HG03432 (cell line): ENCODE data around the gene KRTAP10-6.
"Not testable (repeated sequence)": the region's sequence is repeated elsewhere in the genome, so short reads cannot be mapped to it uniquely, and the experiment has no call there.

Experiments
- ATAC-seq: cut with Tn5 transposase; IDR thresholded peaks from one replicate; pipeline ENCODE4 v1.9.1; 2021; ENCODE audit warnings: mild to moderate bottlenecking, moderate library complexity; ENCODE audit not compliant: unreplicated experiment

The KRTAP10-6 gene

DNA sequence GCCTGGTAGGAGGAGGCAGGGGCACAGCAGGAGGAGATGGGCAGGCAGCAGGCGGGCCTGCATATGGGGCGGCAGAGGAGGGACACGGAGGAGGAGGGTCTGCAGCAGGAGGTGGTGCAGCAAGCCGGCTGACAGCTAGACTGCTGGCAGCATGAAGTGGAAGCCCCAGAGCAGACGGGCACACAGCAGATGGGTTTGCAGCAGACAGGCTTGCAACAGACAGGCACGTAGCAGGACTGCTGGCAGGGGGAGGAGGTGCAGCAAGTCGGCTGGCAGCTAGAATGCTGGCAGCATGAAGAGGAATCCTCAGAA is 12.5 kb downstream of the KRTAP10-6 start:
- no peak for ATAC-seq

DNA sequence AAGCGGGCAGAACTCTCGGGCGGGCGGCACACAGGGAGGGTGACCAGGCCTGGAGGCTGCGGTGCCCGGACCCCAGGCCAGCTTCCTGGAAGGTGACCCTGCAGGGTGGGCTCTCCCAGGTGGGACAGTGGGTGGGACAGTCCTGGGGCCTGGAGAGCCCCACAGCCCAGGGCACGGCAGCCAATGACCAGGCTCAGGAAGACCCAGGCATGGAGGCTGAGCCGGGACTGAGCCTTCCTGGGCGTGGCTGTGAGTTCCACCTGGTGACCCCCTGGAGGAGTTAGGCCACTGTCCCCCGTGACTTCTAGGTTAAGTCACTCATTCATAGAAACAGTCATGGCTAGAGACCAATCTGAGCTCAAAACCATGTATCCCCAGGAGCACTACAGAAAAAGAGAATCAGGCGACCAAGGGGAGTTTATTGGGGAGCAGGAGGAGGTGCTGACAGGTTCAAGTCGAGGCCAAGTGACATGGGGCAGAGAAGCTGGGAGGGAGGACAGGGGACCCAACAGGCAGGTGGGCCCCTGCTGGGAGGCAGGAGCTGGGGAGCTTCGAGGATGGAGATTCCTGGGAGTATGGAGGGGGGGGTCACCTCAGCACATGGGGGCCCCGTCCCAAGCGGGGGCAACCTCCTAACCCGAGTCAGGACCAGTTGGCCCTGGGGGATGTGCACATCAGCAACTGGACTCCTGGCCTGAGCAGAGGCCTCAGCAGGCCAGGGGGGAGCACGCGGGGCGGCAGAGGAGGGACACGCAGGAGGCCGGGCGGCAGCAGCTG is 13.1 kb downstream of the KRTAP10-6 start:
- no peak for ATAC-seq

DNA sequence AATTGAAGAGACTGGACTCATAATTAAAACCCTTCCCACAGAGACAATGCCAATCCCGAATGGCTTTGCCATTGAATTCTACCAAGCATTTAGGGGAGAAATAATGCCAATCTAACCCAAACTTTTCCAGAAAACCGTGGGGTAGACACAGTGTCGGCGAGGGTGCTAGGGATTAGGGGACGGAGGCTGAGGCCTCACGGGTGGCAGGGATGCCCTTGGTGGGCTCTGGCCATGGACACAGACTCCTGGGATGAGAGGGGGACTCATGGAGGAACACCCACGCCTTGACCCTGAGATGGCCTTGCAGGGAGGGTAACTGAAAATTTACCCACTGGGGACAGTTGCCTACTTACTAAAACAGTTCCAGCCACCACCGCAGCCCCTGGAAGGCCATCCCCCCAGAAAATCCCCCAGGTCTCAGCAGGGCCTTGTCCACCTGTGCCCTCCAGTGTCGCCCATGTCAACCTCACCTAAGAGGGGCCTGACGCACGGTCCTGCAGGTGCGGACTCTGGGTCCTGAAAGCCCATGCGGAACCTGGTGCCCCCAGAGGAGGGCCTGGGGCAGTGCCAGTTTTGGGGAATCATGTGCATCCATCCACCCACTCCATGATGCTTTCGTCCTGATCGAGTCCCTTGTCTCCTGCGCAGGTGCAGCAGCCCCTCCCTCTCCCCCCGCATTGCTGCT is 13.8 kb downstream of the KRTAP10-6 start:
- no peak for ATAC-seq

DNA sequence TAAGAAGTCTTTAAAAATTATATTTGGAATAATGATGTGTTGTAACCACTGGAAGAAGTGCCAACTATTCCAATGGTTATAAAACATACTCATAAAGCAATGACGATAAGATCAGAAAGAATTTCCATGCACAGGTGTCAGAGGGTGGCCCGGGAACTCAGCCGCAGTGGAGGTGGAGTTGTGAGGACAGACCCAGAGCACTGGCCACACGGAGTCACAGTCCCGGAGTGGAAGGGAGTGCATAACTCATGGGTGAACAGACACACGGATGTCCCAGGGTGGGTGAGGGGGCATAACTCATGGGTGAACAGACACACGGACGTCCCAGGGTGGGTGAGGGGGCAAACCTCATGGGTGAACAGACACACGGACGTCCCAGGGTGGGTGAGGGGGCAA is 16.3 kb downstream of the KRTAP10-6 start:
- ATAC-seq: no peak

DNA sequence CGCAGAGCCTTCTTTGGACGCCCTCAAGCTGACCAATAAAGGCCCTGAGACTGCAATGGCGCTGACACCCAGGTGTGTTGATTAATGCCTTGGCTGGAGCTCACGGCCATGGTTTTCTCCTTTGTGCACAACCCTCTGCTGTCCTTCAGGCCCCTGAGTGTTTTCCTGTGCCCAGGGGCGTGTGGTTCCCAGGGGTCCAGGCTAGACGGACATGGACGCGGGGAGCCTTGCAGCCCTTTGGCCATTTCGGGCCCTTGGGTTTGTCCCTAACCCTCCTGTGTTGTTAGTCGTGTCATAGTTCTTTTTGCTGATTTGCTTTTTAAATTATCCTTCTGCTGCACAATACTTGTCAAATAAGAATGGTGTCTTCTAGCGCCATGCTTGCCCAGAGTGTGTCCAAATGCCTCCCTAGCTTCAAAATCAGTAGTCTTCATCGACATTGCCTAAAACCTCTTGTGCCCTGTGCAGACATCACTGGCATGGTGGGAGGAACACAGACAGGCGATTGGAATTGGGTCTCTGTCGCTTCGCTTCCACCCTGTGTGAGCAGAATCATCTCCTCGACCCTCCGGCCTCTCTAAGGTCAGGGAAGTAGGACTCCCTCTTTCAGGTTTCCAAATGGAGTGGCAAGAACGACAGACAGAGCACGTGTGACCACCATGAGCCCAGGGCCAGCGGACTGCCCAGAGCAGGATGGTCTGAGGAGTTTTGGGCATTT is 16.8 kb downstream of the KRTAP10-6 start:
- no peak for ATAC-seq

DNA sequence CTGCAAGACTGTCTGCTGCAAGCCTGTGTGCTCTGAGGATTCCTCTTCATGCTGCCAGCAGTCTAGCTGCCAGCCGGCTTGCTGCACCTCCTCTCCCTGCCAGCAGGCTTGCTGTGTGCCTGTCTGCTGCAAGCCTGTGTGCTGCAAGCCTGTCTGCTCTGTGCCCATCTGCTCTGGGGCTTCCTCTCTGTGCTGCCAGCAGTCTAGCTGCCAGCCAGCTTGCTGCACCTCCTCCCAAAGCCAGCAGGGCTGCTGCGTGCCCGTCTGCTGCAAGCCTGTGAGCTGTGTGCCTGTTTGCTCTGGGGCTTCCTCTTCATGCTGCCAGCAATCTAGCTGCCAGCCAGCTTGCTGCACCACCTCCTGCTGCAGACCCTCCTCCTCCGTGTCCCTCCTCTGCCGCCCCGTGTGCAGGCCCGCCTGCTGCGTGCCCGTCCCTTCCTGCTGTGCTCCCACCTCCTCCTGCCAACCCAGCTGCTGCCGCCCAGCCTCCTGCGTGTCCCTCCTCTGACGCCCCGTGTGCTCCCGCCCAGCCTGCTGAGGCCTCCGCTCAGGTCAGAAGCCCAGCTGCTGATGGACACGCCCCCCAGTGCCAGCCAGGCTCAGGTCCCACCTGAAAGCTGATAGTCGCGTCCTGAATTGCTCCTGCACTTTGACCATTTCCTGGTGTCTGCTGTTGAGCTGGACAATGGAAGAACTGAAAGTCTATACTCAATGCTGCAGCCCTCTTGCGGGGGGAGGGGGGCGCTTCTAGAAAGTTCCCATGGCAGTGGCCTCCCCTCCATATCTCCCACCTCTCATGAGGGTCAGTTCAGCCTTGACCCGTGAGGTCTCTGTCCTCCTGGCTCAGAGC is 17.6 kb downstream of the KRTAP10-6 start:
- no peak for ATAC-seq

DNA sequence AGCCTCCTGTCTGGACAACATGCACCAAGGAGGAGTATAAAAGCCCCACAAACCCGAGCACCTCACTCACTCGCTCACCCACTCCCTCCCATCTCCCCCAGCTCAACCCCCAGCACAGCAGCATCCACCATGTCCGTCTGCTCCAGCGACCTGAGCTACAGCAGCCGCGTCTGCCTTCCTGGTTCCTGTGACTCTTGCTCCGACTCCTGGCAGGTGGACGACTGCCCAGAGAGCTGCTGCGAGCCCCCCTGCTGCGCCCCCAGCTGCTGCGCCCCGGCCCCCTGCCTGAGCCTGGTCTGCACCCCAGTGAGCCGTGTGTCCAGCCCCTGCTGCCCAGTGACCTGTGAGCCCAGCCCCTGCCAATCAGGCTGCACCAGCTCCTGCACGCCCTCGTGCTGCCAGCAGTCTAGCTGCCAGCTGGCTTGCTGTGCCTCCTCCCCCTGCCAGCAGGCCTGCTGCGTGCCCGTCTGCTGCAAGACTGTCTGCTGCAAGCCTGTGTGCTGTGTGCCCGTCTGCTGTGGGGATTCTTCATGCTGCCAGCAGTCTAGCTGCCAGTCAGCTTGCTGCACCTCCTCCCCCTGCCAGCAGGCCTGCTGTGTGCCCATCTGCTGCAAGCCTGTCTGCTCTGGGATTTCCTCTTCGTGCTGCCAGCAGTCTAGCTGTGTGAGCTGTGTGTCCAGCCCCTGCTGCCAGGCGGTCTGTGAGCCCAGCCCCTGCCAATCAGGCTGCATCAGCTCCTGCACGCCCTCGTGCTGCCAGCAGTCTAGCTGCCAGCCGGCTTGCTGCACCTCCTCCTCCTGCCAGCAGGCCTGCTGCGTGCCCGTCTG is 18.5 kb downstream of the KRTAP10-6 start, which contains the start of gene KRTAP10-4:
KRTAP10-4 (plus strand) TSS at position 100 of the 827 bp plus-strand sequence; CDS start at position 130, 30 bp downstream.
- ATAC-seq: not testable (repeated sequence)

DNA sequence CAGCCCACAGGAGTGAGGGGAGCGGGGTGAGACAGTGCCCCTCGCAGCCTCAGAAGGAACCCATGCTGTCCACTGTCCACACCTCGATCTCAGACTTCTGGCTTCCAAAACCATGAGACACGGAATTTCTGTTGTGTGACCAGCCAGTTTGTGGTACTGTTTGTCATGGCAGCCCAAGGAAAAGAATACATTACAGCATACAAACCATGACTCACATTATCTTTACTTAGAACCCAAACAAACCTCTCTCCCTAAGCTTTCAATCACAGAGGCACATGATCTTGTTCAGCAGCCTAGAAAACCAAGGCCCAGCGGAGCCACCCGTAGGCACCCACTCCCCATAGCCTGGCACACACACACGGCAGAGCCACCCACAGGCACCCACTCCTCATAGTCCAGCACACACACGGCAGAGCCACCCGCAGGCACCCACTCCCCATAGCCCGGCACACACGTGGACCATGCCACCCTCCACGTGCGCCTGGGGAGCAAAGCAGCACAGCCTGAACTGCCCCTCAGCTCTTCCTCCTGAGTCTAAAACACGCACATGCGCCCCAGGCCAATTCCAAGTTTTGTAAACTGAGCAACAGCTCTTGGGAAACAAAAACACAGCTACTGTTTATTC is 19.2 kb downstream of the KRTAP10-6 start:
- ATAC-seq: no peak

DNA sequence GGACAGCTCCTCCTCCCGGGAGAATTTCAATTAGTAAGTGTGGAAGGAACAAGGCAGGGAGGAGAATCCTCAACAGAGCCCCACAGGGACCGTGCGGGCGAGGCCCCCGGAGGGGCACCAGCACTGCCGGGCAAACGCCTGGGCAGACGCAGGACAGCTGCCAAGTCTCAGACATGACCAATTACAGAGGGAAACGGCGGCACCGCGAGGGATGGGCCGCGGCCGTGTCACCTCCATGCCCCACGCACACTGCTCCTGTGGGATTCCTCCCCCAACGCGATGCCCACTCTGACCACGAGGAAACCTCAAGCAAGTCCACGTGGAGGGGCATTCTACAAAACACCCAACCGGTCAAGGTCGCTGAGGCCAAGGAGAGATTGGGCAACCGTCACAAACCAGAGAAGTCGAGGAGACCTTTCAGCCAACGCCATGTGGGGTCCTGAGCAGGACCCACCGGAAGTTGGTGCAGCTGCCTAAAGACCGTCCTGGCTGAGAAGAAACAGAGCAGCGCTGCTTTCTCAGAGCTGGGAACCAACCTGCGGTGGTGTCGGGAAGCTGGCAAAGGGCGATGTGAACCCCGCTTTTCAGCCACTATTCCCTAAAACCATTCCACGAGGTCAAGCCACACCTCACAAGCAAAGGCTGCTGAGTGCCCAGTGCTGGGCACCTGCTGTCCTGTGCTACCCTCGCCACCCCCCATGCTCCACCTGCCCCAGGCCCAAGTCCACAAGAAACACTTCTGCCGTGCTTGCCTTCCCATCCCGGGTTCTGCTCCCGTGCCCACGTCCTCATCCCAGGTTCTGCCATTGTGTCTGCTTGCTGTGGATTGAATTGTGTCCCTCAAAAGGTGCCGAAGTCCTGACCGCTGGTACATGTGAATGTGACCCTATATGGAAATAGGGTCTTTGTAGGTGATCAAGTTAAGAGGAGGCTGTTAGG is 20.2 kb downstream of the KRTAP10-6 start:
- no peak for ATAC-seq

DNA sequence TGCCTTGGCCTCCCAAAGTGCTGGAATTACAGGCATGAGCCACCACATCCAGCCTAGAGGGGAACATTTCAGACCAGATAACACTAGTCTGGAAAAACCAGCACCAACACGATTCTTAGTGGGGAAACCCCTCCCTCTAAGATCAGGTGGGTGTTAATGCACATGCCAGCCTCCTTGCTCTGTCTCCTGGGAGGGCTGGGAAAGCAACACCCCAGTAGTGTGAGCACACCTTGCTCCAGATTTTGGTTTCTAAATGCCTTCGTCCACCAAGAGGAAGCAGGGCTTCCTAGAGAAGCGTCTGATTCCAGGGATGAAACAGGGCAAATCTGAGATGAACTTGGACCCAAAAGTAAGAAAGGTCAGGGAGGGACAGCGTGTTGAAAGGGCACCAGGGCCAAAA is 21.0 kb downstream of the KRTAP10-6 start:
- ATAC-seq: no peak

DNA sequence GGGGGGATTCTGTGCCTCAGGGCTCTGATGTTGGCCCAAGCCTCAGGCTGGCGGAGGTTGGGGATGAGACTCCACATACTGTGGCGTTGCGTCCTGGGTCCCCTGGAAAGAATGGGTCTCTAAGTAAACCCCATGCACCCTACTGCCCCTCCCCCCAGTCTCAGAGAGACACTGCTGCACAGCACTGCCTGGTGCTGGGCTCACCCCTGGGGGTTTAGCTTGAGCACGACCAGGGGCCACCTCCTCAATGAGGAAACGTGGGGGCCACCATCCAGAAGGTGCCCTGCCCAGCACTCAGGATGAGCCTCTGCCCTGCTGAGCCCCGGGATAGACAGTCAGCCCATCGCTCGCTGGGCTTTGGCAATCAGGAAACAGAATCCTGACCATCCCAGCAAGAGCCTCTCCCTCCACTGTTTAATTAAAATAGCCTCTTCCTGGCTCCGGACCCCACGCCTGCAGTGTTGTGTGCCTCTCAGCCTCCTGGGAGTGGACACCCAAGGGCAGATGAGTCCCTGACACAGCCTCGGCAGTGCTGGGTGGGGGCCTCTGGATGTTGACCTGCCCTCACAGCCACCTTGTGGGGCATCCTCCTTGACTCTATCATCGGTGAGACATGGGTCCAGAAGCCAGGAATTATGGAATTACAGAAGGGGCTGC is 22.3 kb downstream of the KRTAP10-6 start:
- no peak for ATAC-seq

DNA sequence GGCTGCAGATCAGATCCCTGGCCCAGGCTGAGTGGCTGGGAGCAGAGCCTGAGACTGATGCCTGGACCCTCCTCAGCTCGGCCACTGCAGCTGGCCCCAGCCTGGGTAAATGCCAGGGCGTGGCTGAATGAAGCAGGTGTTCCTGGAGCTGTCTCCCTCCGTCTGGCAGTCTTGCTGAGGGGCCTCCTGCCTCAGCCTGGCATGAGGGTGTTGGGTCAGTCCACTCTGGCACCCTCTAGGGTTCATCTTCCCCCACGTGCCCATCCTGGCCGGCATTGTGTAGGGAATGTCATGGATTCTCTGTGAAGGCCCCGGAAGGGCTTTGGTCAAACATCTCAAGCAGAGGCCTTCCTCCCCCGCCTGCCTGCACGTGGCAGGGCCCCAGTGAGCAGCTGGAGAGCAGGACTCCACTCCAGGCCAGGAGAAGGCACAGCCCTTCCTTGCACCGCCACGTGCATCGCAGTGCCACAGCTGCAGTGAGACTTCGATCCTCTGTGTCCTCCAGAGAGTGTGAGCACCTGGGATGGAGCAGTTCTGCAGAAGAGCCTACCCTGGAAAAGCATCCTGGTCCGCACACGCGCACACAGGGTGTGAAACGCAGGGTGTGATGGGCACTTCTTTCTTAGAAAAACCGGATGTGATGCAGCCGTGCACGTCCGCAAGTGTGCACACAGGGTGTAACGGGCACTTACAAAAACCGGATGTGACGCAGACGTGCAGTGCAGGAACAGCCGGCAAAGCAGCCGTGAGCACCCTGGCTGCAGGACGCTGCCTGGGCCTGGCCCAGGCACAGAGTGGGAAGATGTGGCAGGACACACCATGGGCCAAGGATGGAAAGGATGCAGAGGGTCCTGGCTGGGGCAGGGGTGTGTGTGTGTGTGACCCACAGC is 23.4 kb downstream of the KRTAP10-6 start:
- ATAC-seq: no peak

DNA sequence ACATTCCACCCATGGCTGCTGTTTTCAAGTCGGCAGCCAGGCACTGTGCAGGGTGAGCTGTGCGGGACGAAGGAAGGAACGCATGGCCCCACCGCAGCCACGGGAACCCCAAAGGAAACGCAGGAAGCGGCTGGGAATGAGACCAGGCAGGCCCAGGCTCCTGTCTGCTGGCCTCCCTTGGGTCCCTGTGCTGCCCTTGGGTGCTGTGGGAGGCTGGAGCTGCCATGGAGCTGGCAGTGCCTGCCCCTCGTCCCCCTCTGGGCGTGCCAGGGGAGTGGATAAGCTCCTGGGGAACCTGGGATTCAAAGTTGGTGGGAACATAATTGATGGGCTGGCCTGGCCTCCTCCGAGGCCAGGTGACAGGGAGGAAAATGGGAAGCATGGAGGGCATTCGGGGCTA is 24.0 kb downstream of the KRTAP10-6 start:
- ATAC-seq: no peak

DNA sequence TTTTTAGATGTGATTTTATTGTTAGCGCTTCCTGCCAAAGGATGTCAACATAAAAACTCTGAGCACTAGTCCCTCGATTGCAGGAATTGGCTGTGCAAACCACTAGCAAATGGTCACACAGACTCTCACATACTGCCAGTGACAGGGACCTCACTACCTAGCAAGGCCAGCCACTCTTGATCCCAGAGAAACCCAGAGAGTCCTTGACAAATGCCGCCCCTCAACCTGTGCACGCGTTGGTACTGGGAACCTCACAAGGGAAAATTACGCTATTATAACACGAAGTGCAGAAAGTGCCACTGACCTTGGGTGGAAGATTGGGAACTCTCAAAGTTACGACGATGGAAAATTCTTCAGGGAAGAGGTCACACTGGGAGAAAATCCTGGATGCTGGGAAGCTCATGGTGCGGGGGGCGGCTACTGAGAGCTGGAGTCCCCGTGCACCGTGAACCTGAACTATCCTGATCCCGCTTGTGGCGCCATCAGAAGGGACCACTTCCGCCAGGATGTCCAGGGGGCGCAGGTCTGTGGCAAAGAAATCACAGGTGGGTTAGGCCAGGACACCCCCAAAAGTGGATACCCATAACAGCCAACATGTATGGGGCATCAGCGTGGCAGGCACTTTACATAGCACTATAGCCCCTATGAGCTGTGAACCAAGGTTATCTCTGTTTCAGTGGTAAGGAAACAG is 24.7 kb downstream of the KRTAP10-6 start:
- ATAC-seq: no peak

DNA sequence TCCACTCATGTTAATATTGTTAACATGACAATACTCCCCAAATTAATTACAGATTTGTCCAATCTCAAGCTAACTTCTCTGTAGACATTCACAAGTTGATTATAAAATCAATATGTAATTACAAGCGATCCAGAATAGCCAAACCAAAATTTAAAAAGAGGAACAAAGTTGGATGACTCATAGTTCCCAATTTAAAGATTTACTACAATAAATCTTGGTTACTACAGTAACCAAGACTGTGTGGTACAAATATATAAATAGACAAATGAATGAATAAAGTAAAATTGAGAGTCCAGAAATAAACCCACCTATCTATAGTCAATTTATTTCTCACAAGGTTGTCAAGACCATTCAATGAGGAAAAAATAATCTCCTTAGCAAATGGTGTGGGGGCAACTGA is 25.9 kb downstream of the KRTAP10-6 start:
- no peak for ATAC-seq

DNA sequence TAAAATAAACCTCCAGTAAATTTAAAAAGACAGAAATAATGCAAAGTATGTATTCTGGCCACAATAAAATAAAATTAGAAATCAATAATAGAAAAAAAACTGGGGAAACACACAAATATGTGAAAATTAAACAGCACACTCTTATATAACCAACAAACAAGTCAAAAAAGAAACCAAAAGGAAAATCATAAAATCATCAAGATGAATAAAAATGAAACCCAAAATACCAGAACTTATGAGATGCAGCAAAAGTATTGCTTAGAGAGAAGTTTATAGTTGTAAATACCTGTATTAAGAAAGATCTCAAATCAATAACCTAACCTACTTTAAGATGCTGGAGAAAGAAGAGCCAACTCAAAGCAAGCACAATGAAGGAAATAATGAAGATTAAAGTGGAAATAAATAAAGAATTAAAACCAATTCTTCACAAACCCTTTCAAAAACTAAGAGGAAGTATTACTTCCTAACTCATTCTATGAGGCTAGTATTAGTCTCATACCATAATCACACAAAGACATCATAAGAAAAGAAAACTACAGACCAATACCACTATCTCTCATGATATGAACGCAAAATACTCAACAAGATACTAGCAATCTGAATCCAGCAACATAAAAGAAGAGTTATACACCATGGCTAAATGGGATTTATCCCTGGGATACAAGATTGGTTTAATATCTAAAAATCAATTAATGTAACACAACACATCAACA is 27.3 kb downstream of the KRTAP10-6 start:
- ATAC-seq: no peak
